Lower lobe of right lung (tissue), 2 donors: ENCODE data around the gene SMYD3. TPM values are rescaled to one million over a fixed set of nuclear protein-coding genes. Genes with fewer than 3 reads are reported as not detected.

Source experiments
- ATAC-seq, 2 donors: fragments of 200-7000 bp; cut with Tn5 transposase; one replicate each; pipeline ENCODE4 v1.9.1; 2020 to 2022; ENCODE audit warnings: mild to moderate bottlenecking in 2 of 2, moderate library complexity in 2 of 2
- DNase-seq: peaks from one replicate; pipeline ENCODE4 v3.0.0-alpha.2; 2020
- H3K27ac ChIP-seq: fragments of 200-600 bp; one replicate; pipeline ENCODE4 v1.8.0; 2022
- H3K27me3 ChIP-seq: fragments of 200-600 bp; one replicate; pipeline ENCODE4 v1.8.0; 2022; ENCODE audit warnings: low read depth
- H3K36me3 ChIP-seq: fragments of 200-600 bp; one replicate; pipeline ENCODE4 v1.8.0; 2022; ENCODE audit warnings: mild to moderate bottlenecking
- H3K4me1 ChIP-seq: fragments of 200-600 bp; one replicate; pipeline ENCODE4 v1.8.0; 2022
- H3K4me3 ChIP-seq: fragments of 200-600 bp; one replicate; pipeline ENCODE4 v1.8.0; 2022; ENCODE audit warnings: mild to moderate bottlenecking
- H3K9me3 ChIP-seq: fragments of 200-600 bp; one replicate; pipeline ENCODE4 v1.8.0; 2022
- CTCF ChIP-seq: fragments of 200-600 bp; IDR thresholded peaks from one replicate; pipeline ENCODE4 v1.8.0; 2022; ENCODE audit warnings: antibody characterized with exemption, mild to moderate bottlenecking
- intact Hi-C: fragments of 100-400 bp; cut with DNase I; formaldehyde crosslinking; loops from one replicate; pipeline ENCODE4 v1.11.0; 2022
- total RNA-seq: library from RNA; stranded (reverse); fragmentation: NEBNext Ultra II Directional; extraction: Animal tissue kit (Norgen Biotek cat#: 25700); gene quantifications from one replicate; pipeline ENCODE4 v1.2.1, GENCODE V29; 2021
- donor health status: DM: no; HTN: yes; CAD: no; lungs with severe emphysema.

The SMYD3 gene
- total RNA-seq, 1 donor from 2014 or later: 20.5 TPM

GRCh38 chr1:246157516-246157915, 349.6 kb downstream of the SMYD3 start:
- intact Hi-C loops: no loop called here
- ATAC-seq (peak in 1 of 2 donors; percentile 55), DNase-seq (no peak)
- Histone ChIP-seq H3K9me3 (no peaks in the 10 kb centered on the region), H3K36me3 (no peaks in the 10 kb centered on the region), H3K27ac (no peak overlapping the region), H3K4me1 (no peaks in the 10 kb centered on the region), H3K27me3 (no peaks in the 10 kb centered on the region), H3K4me3 (no peak overlapping the region)
- no peak for TF ChIP-seq CTCF

- Histone ChIP-seq H3K4me3 (no peak overlapping the region), H3K27ac (no peak overlapping the region), H3K27me3 (no peaks in the 10 kb centered on the region), H3K4me1 (peaks cover 3% of the 10 kb centered on the region), H3K36me3 (no peaks in the 10 kb centered on the region), H3K9me3 (no peaks in the 10 kb centered on the region)
- ATAC-seq (no peak), DNase-seq (no peak)
- TF ChIP-seq CTCF: no peak
- intact Hi-C loops: no loop called here
Observed at GRCh38 chr1:246156847-246157246, 350.2 kb downstream of the SMYD3 start.

GRCh38 chr1:246155923-246156322, 351.2 kb downstream of the SMYD3 start:
- Histone ChIP-seq H3K27me3 (no peaks in the 10 kb centered on the region), H3K36me3 (no peaks in the 10 kb centered on the region), H3K4me1 (peaks cover 3% of the 10 kb centered on the region), H3K4me3 (no peak overlapping the region), H3K9me3 (no peaks in the 10 kb centered on the region), H3K27ac (no peak overlapping the region)
- DNase-seq: no peak
- intact Hi-C loops: no loop called here
- no peak for TF ChIP-seq CTCF
- no peak for ATAC-seq

GRCh38 chr1:246153796-246154212, 353.3 kb downstream of the SMYD3 start:
- no peak overlapping the region for H3K27ac ChIP-seq
- peaks cover 3% of the 10 kb centered on the region for H3K4me1 ChIP-seq
- no peaks in the 10 kb centered on the region for H3K27me3 ChIP-seq
- no peaks in the 10 kb centered on the region for H3K9me3 ChIP-seq
- H3K36me3 ChIP-seq: no peaks in the 10 kb centered on the region
- TF ChIP-seq CTCF: no peak
- H3K4me3 ChIP-seq: no peak overlapping the region
- ATAC-seq (no peak), DNase-seq (no peak)
- intact Hi-C loops: no loop called here

GRCh38 chr1:246152986-246153431, 354.1 kb downstream of the SMYD3 start:
- no peak overlapping the region for H3K4me3 ChIP-seq
- no peak for TF ChIP-seq CTCF
- H3K27ac ChIP-seq: no peak overlapping the region
- H3K36me3 ChIP-seq: no peaks in the 10 kb centered on the region
- H3K4me1 ChIP-seq: peaks cover 3% of the 10 kb centered on the region
- DNase-seq (no peak), ATAC-seq (peak in 1 of 2 donors; percentile 48)
- no peaks in the 10 kb centered on the region for H3K9me3 ChIP-seq
- intact Hi-C loops: no loop called here
- H3K27me3 ChIP-seq: no peaks in the 10 kb centered on the region
